Activated CD8-positive, alpha-beta memory T cell treated with anti-CD3 and anti-CD28 coated beads, Interleukin-2, amount 50 U/mL, for 1 hour (primary cell): ENCODE measurements around the gene B3GNT5.
"Not testable (repeated sequence)": the region's sequence is repeated elsewhere in the genome, so short reads cannot be mapped to it uniquely, and the experiment has no call there.

Experiments used
- DNase-seq: peaks from one replicate; pipeline ENCODE4 v3.0.0-alpha.2; 2020; ENCODE audit errors: extremely low read depth

Gene B3GNT5

GRCh38 chr3:183252973-183253527 lies at the start of gene B3GNT5:
B3GNT5 (plus strand) TSS chr3:183253253; CDS start chr3:183269799, 16,546 bp downstream.
- DNase-seq = no peak

GRCh38 chr3:183203670-183204069 lies 49.4 kb upstream of the B3GNT5 start:
- DNase-seq = no peak

- no peak for DNase-seq
Measured at GRCh38 chr3:183208260-183208659, 44.8 kb upstream of the B3GNT5 start.

- DNase-seq = no peak
Measured at GRCh38 chr3:183208800-183209199, 44.3 kb upstream of the B3GNT5 start.

- DNase-seq = no peak
Measured at GRCh38 chr3:183210341-183210740, 42.7 kb upstream of the B3GNT5 start.

- no peak for DNase-seq
Measured at GRCh38 chr3:183210862-183211341, 42.2 kb upstream of the B3GNT5 start.

- no peak for DNase-seq
Measured at GRCh38 chr3:183211352-183211751, 41.7 kb upstream of the B3GNT5 start.

GRCh38 chr3:183212096-183212495 lies 41.0 kb upstream of the B3GNT5 start:
- no peak for DNase-seq

- no peak for DNase-seq
Measured at GRCh38 chr3:183212565-183212964, 40.5 kb upstream of the B3GNT5 start.

GRCh38 chr3:183213415-183214276 lies 39.4 kb upstream of the B3GNT5 start:
- DNase-seq = no peak

GRCh38 chr3:183214277-183214612 lies 38.8 kb upstream of the B3GNT5 start:
- DNase-seq = no peak

GRCh38 chr3:183215591-183216202 lies 37.4 kb upstream of the B3GNT5 start:
- DNase-seq = no peak

GRCh38 chr3:183217548-183218332 lies 35.3 kb upstream of the B3GNT5 start:
- no peak for DNase-seq

GRCh38 chr3:183218826-183219225 lies 34.2 kb upstream of the B3GNT5 start:
- DNase-seq = no peak

- DNase-seq = no peak
Measured at GRCh38 chr3:183220828-183221227, 32.2 kb upstream of the B3GNT5 start.

- DNase-seq = no peak
Measured at GRCh38 chr3:183222631-183223235, 30.3 kb upstream of the B3GNT5 start.

- no peak for DNase-seq
Measured at GRCh38 chr3:183224180-183224970, 28.7 kb upstream of the B3GNT5 start.

- DNase-seq = no peak
Measured at GRCh38 chr3:183226333-183226890, 26.6 kb upstream of the B3GNT5 start.

GRCh38 chr3:183227586-183227985 lies 25.5 kb upstream of the B3GNT5 start:
- no peak for DNase-seq

- no peak for DNase-seq
Measured at GRCh38 chr3:183229178-183229577, 23.9 kb upstream of the B3GNT5 start.

GRCh38 chr3:183230251-183230650 lies 22.8 kb upstream of the B3GNT5 start:
- DNase-seq = not testable (repeated sequence)
